C4-2B (cell line): ENCODE measurements around the gene LIPA.

Experiments used
- H3K27ac ChIP-seq: fragments of 450-650 bp; 2 replicates; pipeline ENCODE4 v1.5.1; 2017
- ZFX ChIP-seq: fragments of 450-650 bp; IDR thresholded peaks from 2 replicates; pipeline ENCODE4 v1.6.1; 2017
- TF ChIP-seq, protein P1 (sequence below): fragments of 450-650 bp; conservative IDR thresholded peaks from 2 replicates; pipeline ENCODE4 v1.5.1; 2017; ENCODE audit warnings: mild to moderate bottlenecking

LIPA gene

DNA sequence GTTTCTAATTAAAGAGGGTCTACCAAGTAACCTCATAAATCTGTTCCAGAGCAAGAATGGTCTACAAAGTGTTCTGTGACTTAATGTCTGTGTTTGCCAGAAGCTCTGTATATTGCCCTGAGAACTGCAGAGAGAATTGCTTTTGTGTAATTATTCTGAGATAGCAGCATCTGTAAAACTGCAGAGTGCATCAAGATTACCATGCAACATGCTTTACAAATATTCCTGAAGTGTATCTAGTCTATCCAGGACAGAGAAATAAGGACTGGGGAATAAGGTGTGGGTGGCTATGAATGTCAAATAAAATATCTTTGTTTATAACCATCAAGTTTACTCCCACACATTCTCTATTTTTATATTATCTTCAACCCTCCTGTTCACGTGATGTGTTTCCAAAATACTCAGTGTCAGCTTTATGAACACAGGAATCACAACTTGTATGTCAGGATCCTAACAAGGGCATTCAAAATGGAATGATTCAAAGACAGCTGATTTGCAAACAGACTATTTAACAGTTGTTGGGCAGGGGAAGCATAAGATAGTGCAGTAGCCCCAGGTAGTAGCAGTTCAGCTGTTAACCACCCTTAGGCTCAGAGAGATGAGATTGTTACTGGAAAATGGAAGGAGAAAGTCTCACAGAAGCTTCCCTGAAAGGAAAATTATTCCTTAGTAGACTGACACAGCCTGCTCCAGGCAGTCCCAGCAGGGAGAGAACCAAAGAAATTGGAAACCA, 15.3 kb upstream of the LIPA start:
- H3K27ac ChIP-seq, result no peak overlapping the region
- no peak for TF ChIP-seq ZFX
- TF ChIP-seq, protein P1, sequence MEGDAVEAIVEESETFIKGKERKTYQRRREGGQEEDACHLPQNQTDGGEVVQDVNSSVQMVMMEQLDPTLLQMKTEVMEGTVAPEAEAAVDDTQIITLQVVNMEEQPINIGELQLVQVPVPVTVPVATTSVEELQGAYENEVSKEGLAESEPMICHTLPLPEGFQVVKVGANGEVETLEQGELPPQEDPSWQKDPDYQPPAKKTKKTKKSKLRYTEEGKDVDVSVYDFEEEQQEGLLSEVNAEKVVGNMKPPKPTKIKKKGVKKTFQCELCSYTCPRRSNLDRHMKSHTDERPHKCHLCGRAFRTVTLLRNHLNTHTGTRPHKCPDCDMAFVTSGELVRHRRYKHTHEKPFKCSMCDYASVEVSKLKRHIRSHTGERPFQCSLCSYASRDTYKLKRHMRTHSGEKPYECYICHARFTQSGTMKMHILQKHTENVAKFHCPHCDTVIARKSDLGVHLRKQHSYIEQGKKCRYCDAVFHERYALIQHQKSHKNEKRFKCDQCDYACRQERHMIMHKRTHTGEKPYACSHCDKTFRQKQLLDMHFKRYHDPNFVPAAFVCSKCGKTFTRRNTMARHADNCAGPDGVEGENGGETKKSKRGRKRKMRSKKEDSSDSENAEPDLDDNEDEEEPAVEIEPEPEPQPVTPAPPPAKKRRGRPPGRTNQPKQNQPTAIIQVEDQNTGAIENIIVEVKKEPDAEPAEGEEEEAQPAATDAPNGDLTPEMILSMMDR, result no peak

DNA sequence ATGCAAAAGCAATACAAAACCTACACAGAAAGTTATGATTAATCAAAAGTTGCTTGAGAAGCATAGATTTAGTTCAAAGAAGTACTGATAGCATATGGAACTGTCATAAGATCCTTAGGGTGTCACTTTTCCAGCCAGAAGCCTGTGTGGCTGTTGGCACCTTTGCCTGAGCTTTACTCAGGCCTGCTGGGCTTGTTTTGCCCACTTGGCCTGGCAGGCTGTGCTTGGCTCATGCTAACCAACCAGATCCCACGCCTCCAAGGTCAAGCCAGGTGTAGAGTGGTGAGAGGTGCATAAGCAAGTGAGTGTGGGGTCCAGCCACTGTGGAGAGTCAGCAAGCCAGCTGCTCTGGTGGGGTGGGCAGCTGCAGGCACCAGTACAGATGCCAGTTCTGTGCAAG, 12.0 kb upstream of the LIPA start:
- H3K27ac ChIP-seq, result no peak overlapping the region

DNA sequence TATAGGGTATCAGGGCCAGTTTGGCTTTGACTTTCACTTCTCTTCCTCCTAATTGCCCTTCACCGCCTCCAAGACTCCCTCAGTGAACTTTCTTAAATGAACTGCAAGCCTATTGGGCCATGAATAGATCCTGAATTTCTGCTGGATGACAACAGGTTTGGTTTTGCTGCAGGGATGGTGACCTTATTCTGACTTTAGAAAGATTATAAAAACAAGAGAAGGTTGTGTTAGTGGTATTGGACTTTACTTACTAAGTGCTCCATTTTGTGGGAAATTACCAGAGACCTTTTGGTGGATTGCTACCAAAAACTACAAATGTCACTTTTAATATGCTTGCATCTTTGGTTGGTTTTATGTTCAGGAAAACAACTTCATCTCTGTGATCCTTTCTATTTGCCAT, 11.5 kb upstream of the LIPA start:
- H3K27ac ChIP-seq, result no peak overlapping the region
- TF ChIP-seq, protein P1, result no peak
- no peak for TF ChIP-seq ZFX

More for the DNA sequence above, 12.0 kb upstream of the LIPA start:
- TF ChIP-seq, protein P1, result no peak
- no peak for TF ChIP-seq ZFX

DNA sequence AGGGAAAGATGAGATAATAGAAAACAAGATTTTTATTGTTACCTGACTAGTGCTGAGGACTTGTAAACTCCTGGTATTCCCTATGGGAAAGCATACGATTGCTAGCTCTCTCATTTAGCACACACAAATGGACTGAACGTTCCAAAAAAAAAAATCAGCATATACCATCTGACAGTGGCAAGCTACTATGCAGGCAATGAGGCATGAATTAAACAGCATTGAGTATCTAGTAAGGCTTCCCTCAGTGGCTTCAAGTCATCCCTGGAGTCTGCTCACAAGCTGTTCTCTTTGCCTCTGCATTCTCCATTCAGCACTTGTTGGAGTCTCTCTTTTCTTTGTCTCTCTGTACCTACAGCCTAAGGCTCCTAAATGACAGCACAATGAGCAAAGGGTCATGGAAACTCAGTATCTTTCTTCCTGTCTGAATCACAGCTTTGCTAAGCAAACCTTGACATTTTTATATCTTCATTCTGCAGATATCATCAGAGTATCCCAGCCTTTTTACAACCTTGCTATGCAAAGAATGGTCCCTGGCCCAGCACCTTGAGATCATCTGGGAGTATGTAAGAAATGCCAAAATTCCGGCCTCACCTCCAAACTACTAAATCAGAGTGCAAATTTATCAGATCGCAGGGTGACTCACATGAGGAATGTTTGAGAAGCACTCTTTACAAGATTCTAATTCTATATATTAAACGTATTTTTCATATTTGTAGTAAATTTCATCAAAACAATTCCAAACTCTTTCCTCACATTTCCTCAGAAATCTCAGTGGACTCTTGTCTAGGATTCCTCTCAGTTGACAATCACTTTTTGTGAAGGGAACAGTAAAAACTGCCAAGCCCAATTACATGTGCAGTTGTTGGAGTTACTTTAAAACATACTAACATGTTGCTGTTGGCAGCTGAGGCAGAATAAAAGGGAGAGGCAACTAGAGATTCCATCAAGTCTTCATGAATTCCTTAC, 10.8 kb upstream of the LIPA start:
- no peak overlapping the region for H3K27ac ChIP-seq
- no peak for TF ChIP-seq ZFX
- TF ChIP-seq, protein P1, result no peak

DNA sequence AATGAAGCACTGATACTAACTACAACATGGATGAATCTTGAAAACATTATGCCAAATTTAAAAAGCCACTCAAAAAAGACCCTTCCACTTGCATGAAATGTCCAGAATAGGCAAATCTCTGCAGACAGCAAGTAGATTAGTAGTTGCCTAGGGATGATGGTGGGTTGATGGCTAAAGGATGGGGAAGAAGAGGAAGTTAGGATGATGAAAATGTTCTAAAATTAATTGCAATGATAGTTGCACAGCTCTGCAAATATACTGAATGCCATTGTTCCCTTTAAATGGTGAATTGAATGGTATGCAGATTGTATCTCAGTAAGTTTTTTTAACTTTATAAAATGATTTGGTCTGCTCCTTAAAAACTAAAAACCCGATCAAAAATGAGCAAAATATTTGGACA, 7.3 kb upstream of the LIPA start:
- H3K27ac ChIP-seq, result no peak overlapping the region
- TF ChIP-seq, protein P1, result no peak
- no peak for TF ChIP-seq ZFX

DNA sequence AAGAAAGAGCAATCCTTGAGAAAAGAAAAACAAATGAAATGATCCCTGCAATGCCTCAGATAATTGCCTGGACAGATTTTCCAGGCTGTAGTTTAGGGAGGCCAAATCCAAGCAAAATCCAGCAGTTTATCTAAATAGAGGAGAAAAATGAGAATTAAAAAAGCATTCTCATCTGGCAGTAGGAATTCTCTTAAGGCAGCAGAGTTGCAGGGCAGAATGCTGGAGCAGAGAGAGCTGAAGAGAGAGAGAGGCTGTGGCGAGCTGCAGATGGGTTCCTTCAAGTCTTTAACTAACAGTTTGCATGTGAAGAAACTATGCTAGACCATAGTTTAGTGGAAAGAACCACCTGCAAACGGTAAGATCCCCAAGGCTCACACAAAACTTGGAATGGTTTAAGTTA, 6.0 kb upstream of the LIPA start:
- no peak for TF ChIP-seq ZFX
- TF ChIP-seq, protein P1, result no peak
- no peak overlapping the region for H3K27ac ChIP-seq

DNA sequence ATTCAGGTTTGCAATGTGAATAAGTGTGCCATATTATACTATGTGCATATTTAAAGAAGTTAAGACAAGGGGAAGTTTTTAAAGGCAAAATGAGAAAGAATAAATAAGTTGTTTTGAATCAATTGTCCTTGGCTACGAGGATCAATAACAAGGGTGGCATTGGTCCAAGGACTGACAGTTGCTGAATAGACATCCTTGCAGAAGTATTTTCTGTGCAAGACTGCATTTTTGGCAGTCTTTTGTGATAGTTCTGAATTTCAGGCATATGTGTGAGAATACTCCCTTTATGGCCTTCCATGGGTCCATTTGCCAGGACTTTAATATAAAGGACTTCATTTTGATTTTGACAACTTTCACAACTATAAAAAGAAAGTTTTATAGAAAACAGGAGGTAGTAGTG, 5.4 kb upstream of the LIPA start:
- H3K27ac ChIP-seq, result no peak overlapping the region
- no peak for TF ChIP-seq ZFX
- TF ChIP-seq, protein P1, result no peak
